ENCODE measurements around the gene RAD51B. TPM values are rescaled to one million over a fixed set of nuclear protein-coding genes. Genes with fewer than 3 reads are reported as not detected.

RAD51B gene
- total RNA-seq, 1 experiment from 2014 or later = 103 TPM

- DNase-seq (ENCODE audit: low spot score) = no peak
- in situ Hi-C loops (cut with HindIII; ENCODE audit: low sequenced_read_pairs) = no loop called here
These were observed 755.8 kb downstream of the RAD51B start for GRCh38 chr14:68575426-68575825.

GRCh38 chr14:68576031-68576430 is 756.5 kb downstream of the RAD51B start:
- in situ Hi-C loops (cut with HindIII; ENCODE audit: low sequenced_read_pairs) = no loop called here
- DNase-seq (ENCODE audit: low spot score) = no peak

GRCh38 chr14:68576496-68577244 is 757.1 kb downstream of the RAD51B start:
- in situ Hi-C loops (cut with HindIII; ENCODE audit: low sequenced_read_pairs) = no loop called here

GRCh38 chr14:68577802-68578541 is 758.4 kb downstream of the RAD51B start:
- in situ Hi-C loops (cut with HindIII; ENCODE audit: low sequenced_read_pairs) = no loop called here
- no peak for DNase-seq (ENCODE audit: low spot score)

More at GRCh38 chr14:68576496-68577244, 757.1 kb downstream of the RAD51B start:
- no peak for DNase-seq (ENCODE audit: low spot score)

GRCh38 chr14:68578597-68578996 is 759.0 kb downstream of the RAD51B start:
- no peak for DNase-seq (ENCODE audit: low spot score)
- in situ Hi-C loops (cut with HindIII; ENCODE audit: low sequenced_read_pairs) = no loop called here

- in situ Hi-C loops (cut with HindIII; ENCODE audit: low sequenced_read_pairs) = no loop called here
- no peak for DNase-seq (ENCODE audit: low spot score)
These were observed 760.6 kb downstream of the RAD51B start for GRCh38 chr14:68580096-68580645.

GRCh38 chr14:68580671-68581070 is 761.1 kb downstream of the RAD51B start:
- DNase-seq (ENCODE audit: low spot score) = no peak
- in situ Hi-C loops (cut with HindIII; ENCODE audit: low sequenced_read_pairs) = no loop called here

GRCh38 chr14:68583548-68584280 is 764.1 kb downstream of the RAD51B start:
- in situ Hi-C loops (cut with HindIII; ENCODE audit: low sequenced_read_pairs) = no loop called here

GRCh38 chr14:68584786-68585185 is 765.2 kb downstream of the RAD51B start:
- DNase-seq (ENCODE audit: low spot score) = no peak
- in situ Hi-C loops (cut with HindIII; ENCODE audit: low sequenced_read_pairs) = no loop called here

More at GRCh38 chr14:68583548-68584280, 764.1 kb downstream of the RAD51B start:
- DNase-seq (ENCODE audit: low spot score) = no peak

- no peak for DNase-seq (ENCODE audit: low spot score)
- in situ Hi-C loops (cut with HindIII; ENCODE audit: low sequenced_read_pairs) = no loop called here
These were observed 766.1 kb downstream of the RAD51B start for GRCh38 chr14:68585690-68586089.

- in situ Hi-C loops (cut with HindIII; ENCODE audit: low sequenced_read_pairs) = no loop called here
- DNase-seq (ENCODE audit: low spot score) = no peak
These were observed 767.5 kb downstream of the RAD51B start for GRCh38 chr14:68586896-68587751.

DNA sequence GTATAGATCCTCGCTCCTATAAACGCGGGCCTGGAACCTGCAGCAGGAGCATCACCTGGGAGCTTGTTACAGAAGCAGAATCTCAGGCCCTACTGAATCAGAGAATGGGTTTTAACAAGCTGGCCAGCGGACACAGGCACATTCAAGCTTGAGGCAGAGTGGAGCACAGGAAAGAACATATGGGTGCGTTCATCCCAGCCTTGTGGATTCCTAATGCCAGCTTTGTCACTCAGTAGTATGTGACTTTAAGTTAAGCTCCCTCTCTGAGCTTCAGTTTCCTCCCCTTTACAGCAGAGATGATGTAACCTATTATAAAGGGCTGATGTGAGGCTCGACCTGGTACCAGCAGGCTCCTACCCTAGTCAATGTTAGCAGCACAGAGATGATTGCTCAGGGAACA is 768.4 kb downstream of the RAD51B start:
- no peak for DNase-seq (ENCODE audit: low spot score)
- in situ Hi-C loops (cut with HindIII; ENCODE audit: low sequenced_read_pairs) = no loop called here

- in situ Hi-C loops (cut with HindIII; ENCODE audit: low sequenced_read_pairs) = no loop called here
These were observed 770.0 kb downstream of the RAD51B start for GRCh38 chr14:68589447-68590200.

DNA sequence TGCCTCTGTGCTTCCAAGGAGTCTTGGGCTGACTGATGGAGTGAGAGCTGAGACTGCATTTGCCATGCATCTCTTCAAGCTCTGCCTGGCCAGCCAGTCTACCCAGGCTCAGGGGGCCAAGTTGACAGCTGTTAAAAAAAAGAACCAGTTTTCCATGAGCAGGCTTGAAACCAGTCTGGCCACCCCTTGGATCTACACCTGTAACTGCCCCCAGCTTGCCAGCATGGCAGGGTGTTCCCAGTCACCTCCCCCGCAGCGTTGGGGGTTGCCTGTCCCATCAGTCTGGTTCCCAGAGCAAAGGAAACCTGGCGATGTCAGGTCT is 770.6 kb downstream of the RAD51B start:
- no peak for DNase-seq (ENCODE audit: low spot score)
- in situ Hi-C loops (cut with HindIII; ENCODE audit: low sequenced_read_pairs) = no loop called here

More at GRCh38 chr14:68589447-68590200, 770.0 kb downstream of the RAD51B start:
- no peak for DNase-seq (ENCODE audit: low spot score)

DNA sequence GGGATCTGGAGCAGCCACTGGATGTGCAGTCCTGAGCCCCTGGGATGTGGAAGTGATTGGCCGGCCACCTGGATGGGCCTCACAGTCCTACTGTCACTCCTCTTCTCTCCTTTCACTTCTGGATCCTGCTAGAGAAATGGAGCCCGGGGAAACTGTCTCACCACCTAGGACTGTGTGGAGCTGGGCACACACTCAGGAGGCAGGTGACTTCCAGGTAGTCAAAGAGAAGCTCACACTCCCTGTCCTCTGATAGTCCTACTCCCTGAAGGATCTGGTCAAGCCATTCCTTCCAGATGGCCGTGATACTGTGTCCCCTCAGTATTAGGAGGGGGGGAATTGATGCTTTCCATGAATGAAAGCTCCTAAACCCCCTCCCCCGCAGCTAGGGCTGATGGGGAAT is 772.2 kb downstream of the RAD51B start:
- DNase-seq (ENCODE audit: low spot score) = no peak
- in situ Hi-C loops (cut with HindIII; ENCODE audit: low sequenced_read_pairs) = no loop called here

DNA sequence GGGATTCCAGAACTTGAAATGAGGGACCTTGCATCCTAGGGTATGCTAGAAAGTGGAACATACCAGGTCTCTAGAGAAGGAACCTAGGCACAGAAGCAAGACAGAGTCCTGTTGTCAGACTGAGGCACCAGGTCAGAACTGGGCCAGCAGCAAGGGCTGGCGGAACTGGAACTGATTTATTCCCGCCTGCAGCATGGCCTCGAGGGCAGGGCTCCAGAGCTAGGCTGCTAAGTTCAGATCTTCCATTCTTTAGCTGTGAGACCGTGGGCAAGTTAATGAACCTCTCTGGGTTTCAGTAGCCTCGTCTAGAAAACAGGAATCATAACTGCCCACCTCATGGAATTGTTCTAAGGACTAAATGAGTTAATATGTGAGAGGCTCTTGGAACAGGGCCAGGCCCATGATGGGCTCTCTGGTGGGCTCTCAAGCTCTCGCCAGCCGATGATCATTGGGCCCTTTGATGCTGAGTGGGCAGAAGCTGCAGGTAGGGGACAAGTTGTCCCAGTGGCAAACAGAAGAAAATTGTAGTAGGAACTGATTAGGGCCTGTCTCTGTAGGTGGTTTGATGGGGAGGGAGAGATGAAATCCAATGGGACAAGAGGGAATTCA is 773.5 kb downstream of the RAD51B start:
- in situ Hi-C loops (cut with HindIII; ENCODE audit: low sequenced_read_pairs) = no loop called here
- DNase-seq (ENCODE audit: low spot score) = no peak

- in situ Hi-C loops (cut with HindIII; ENCODE audit: low sequenced_read_pairs) = no loop called here
- DNase-seq (ENCODE audit: low spot score) = no peak
These were observed 774.4 kb downstream of the RAD51B start for GRCh38 chr14:68593806-68594536.
